Retinal pigment epithelial cell (primary cell): Measurements from ENCODE around the gene TIAM2.

Experiments used
- DNase-seq: peaks from one replicate; pipeline ENCODE4 v3.0.0-alpha.2; 2010; ENCODE audit warnings: low read depth
- H3K4me3 ChIP-seq: 2 replicates; pipeline ENCODE4 v1.5.1; 2011; ENCODE audit warnings: mild to moderate bottlenecking, low read length, control low read depth, moderate library complexity
- CTCF ChIP-seq: conservative IDR thresholded peaks from 2 replicates; pipeline ENCODE4 v1.5.1; 2011; ENCODE audit warnings: low read depth, low read length, control low read depth, inconsistent platforms

The TIAM2 gene

DNA sequence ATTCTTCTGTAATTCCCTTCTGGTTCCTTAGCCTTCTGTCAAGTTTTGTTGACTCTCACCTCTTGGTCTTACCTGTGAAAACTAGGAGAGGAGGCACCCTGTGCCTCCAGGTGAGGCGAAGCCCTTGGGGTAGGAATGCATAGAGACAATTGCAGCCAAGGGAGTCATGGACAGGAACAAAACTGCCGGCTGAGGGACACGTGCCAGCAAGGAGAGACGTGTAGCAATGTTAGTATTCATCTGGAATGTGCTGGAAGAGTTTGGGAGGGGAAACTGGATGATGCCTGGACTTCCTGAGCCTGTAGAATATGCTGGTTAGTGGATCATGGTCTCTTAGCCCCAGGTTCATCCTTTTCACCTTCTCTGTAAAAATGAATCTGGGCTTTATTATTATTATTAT, 3.9 kb upstream of the TIAM2 start:
- DNase-seq, result no peak
- no peak overlapping the region for H3K4me3 ChIP-seq

DNA sequence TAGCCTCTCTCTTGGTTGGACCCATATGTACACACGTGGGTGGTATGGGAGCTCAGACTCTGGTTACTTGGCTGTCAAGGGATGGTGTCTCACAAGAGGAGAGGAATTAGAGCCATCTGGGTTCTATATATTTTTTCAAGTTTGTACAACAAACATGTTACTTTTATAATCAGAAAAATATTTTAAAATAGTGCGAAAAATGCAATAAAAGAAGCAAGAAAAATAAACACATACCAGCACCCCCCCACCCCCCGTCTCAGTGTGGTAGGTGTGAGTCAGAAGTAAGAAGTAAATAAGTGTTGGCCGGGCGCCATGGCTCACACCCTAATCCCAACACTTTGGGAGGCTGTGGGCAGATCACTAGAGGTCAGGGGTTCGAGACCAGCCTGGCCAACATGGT, 2.1 kb upstream of the TIAM2 start:
- H3K4me3 ChIP-seq, result no peak overlapping the region
- no peak for TF ChIP-seq CTCF
- no peak for DNase-seq

More for the DNA sequence above, 3.9 kb upstream of the TIAM2 start:
- TF ChIP-seq CTCF, result no peak

DNA sequence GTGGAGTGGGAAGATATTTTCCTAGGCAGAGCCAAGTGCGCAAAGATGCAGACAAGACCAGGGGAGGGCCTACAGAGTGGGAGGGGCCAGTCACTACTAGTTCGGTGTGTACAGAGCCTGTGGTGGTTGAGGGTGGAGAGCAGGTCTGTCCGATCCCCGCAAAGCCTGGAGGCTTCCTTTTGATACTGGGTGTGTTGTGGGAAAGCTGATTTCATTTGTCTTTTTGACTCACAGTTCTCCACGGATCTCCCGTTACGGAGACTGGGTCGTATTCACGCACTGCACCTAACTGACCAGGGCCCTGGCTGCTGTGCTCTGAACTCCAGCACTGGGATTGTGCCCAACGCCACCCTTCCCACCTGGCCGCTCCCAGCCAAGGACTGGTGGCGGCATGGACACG, 1.4 kb upstream of the TIAM2 start:
- DNase-seq, result no peak
- H3K4me3 ChIP-seq, result no peak overlapping the region
- no peak for TF ChIP-seq CTCF

DNA sequence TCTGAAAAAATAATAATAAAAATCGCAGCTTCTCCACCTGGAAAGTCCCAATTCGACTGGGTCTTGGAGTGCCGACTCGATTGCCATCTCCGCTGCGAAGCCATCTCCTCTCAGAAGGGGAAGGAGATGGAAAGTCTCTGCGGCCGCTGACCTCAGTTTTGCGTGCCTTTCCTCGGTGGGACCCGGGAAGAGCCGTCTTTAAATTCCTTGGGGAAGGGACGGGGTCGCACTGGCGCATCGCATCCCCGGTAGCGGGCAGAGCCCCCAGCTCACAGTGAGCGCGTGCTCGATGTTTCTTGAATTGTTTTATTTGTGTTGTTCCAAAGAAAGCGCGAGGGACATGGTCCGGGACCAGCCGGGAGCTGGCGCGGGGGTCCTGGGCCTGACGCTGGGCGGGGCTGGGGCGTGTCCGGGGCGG, 270 bp upstream of the TIAM2 start:
- peak overlapping the region; percentile 73 for H3K4me3 ChIP-seq
- no peak for DNase-seq
- TF ChIP-seq CTCF, result no peak

DNA sequence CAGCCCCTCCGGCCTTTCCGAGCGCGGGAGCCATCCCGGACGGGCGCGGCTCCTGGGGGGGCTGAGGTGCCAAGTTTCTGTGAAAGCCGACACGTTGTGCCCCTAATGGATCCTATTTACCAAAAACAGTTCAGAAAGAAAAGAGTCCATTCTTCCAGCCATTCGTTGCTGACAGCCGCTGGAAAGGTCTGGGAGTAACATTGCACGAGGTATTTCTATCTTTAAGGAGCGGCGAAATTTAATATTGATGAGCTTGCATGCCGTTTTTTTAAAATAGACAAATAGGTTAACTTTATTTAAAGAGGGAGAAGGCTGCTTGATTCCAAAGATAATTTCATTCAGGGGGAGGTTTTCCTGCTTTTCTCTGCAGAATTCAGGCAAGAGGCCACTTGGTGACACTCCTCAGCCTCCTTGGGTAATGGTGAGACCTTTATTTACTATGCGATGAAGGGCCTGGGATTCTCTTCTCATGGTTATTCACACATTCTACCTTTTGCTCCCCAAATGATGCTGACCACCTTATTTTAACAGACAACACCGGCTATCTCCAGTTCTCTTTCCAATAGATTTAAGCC, 988 bp downstream of the TIAM2 start:
- DNase-seq, result no peak
- TF ChIP-seq CTCF, result no peak
- peak overlapping the region; percentile 73 for H3K4me3 ChIP-seq

DNA sequence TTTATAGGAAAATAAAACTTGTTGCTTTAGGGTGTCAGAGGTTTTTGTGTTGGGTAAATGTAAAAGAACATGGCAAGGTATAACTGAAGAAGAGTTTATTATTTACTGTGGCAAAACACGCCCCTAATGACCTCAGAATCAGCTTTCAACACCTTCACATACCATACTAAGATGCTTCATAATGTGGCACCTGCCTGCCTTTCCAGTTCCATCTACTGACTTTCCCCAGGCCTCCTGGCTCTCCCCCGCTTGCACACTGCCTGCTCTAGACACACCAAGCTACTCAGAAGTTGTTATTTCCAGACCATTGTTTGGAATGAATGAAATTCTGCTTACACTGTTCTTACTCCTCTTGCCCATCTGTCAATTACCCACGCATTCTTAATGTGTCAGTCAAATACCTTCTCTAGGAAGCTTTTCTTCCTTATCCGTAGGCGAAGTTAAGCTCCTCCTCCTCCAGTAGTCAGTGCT, 1.8 kb downstream of the TIAM2 start:
- DNase-seq, result no peak
- no peak for TF ChIP-seq CTCF
- H3K4me3 ChIP-seq, result no peak overlapping the region

DNA sequence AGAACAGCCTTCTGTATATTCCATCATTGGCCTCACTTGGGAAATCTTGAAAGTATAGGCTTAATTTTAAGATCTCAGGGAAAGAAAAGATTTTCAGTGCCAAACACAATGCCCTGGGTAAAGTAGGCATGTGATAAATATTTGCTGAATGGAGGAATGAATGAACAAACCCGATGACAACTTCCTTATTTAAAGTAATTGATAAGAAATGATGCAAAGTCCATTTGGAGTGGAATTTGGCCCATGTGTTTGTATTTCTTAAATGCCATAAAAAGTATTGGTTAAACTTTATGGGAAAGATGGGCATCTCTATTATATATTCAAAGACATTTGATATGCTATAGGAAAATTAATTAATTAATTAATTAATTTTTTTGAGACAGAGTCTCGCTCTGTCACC, 3.7 kb downstream of the TIAM2 start:
- H3K4me3 ChIP-seq, result no peak overlapping the region
- DNase-seq, result no peak
- no peak for TF ChIP-seq CTCF
